Tibial artery (tissue), 4 donors: ENCODE results near the gene BPIFB4.

Experiments
- DNase-seq, 2 donors: peaks; one replicate each; pipeline ENCODE4 v3.0.0-alpha.2; 2019
- H3K27ac ChIP-seq, 2 donors: fragments of 200-600 bp; sonication (generic) in 1 of 2; 1 replicate in 1 of 2; 2 replicates in 1 of 2; pipeline ENCODE4 v1.5.1; 2018 to 2019; ENCODE audit warnings: mild to moderate bottlenecking in 1 of 2
- H3K27me3 ChIP-seq, 2 donors: fragments of 200-600 bp; sonication (generic) in 1 of 2; one replicate each; pipeline versions ENCODE4 v1.5.1 to v1.6.0; 2016 to 2019
- H3K36me3 ChIP-seq, 3 donors: fragments of 200-600 bp; sonication (generic) in 2 of 3; one replicate each; pipeline ENCODE4 v1.5.1; 2016 to 2019; ENCODE audit warnings: mild to moderate bottlenecking in 2 of 3
- H3K4me1 ChIP-seq, 4 donors: fragments of 200-600 bp; sonication (generic) in 2 of 4; 1 replicate in 3 of 4; 2 replicates in 1 of 4; pipeline ENCODE4 v1.5.1; 2016 to 2019
- H3K4me3 ChIP-seq, 2 donors: fragments of 200-600 bp; sonication (generic) in 1 of 2; 1 replicate in 1 of 2; 2 replicates in 1 of 2; pipeline ENCODE4 v1.5.1; 2018 to 2019; ENCODE audit warnings: mild to moderate bottlenecking in 2 of 2
- H3K9me3 ChIP-seq, 3 donors: fragments of 200-600 bp; sonication (generic) in 1 of 3; one replicate each; pipeline ENCODE4 v1.5.1; 2016 to 2019
- CTCF ChIP-seq, 2 experiments: fragments of 200-600 bp in 1 of 2; fragments of 450-650 bp in 1 of 2; IDR thresholded peaks; one replicate each; pipeline ENCODE4 v1.5.1; 2017 to 2019; ENCODE audit warnings: antibody characterized with exemption in 2 of 2, mild to moderate bottlenecking in 1 of 2, moderate library complexity in 1 of 2
- intact Hi-C: fragments of 100-400 bp; cut with DNase I; formaldehyde crosslinking; loops from one replicate; pipeline ENCODE4 v1.15.0; 2023; ENCODE audit warnings: low total_unique reads

The BPIFB4 gene

GRCh38 chr20:33131949-33132473, 52.6 kb downstream of the BPIFB4 start:
- no peaks in the 10 kb centered on the region for H3K36me3 ChIP-seq

GRCh38 chr20:33132513-33133372, 53.3 kb downstream of the BPIFB4 start:
- Histone ChIP-seq H3K4me1 (peaks cover 0 to 4% (median 0%) of the 10 kb centered on the region in 4 donors), H3K9me3 (no peaks in the 10 kb centered on the region), H3K27me3 (peaks cover 0 to 15% of the 10 kb centered on the region in 2 donors), H3K4me3 (no peak overlapping the region), H3K36me3 (no peaks in the 10 kb centered on the region), H3K27ac (no peak overlapping the region)
- intact Hi-C loops: no loop called here
- DNase-seq: no peak
- no peak for TF ChIP-seq CTCF (IDR thresholded peaks at IDR 0.05)

More at GRCh38 chr20:33131949-33132473, 52.6 kb downstream of the BPIFB4 start:
- no peak for DNase-seq
- intact Hi-C loops: no loop called here
- Histone ChIP-seq H3K4me1 (peaks cover 0 to 4% (median 0%) of the 10 kb centered on the region in 4 donors), H3K9me3 (no peaks in the 10 kb centered on the region), H3K27ac (no peak overlapping the region), H3K4me3 (no peak overlapping the region), H3K27me3 (peaks cover 0 to 15% of the 10 kb centered on the region in 2 donors)
- no peak for TF ChIP-seq CTCF (IDR thresholded peaks at IDR 0.05)

GRCh38 chr20:33133373-33133941, 54.0 kb downstream of the BPIFB4 start:
- H3K9me3 ChIP-seq: peaks cover 0 to 4% (median 0%) of the 10 kb centered on the region in 3 donors
- H3K4me1 ChIP-seq: peaks cover 0 to 4% (median 0%) of the 10 kb centered on the region in 4 donors
- H3K4me3 ChIP-seq: no peak overlapping the region
- H3K27me3 ChIP-seq: peaks cover 0 to 15% of the 10 kb centered on the region in 2 donors
- no peak for TF ChIP-seq CTCF (IDR thresholded peaks at IDR 0.05)
- no peaks in the 10 kb centered on the region for H3K36me3 ChIP-seq
- DNase-seq: no peak
- intact Hi-C loops: no loop called here
- H3K27ac ChIP-seq: no peak overlapping the region

GRCh38 chr20:33137195-33137594, 57.8 kb downstream of the BPIFB4 start:
- no peak for TF ChIP-seq CTCF (IDR thresholded peaks at IDR 0.05)
- Histone ChIP-seq H3K4me3 (no peak overlapping the region), H3K36me3 (no peaks in the 10 kb centered on the region), H3K27ac (no peak overlapping the region), H3K9me3 (peaks cover 0 to 4% (median 0%) of the 10 kb centered on the region in 3 donors), H3K4me1 (peaks cover 0 to 4% (median 0%) of the 10 kb centered on the region in 4 donors), H3K27me3 (peaks cover 0 to 9% of the 10 kb centered on the region in 2 donors)
- no peak for DNase-seq
- intact Hi-C loops: no loop called here

- H3K9me3 ChIP-seq: peaks cover 0 to 4% (median 0%) of the 10 kb centered on the region in 3 donors
- no peak for DNase-seq
- no peaks in the 10 kb centered on the region for H3K4me1 ChIP-seq
- no peaks in the 10 kb centered on the region for H3K36me3 ChIP-seq
- intact Hi-C loops: no loop called here
- no peak for TF ChIP-seq CTCF (IDR thresholded peaks at IDR 0.05)
- no peaks in the 10 kb centered on the region for H3K27me3 ChIP-seq
- no peak overlapping the region for H3K27ac ChIP-seq
- no peak overlapping the region for H3K4me3 ChIP-seq
These were observed 60.0 kb downstream of the BPIFB4 start for GRCh38 chr20:33139467-33139866.
